Psoas muscle (tissue), 8 donors: Measurements from ENCODE around the gene HMGN2. TPM values are rescaled to one million over a fixed set of nuclear protein-coding genes. Genes with fewer than 3 reads are reported as not detected.

Source experiments
- ATAC-seq, 4 donors: fragments of 200-7000 bp; cut with Tn5 transposase; one replicate each; pipeline ENCODE4 v1.9.1; 2020; ENCODE audit warnings: moderate library complexity in 3 of 4, mild to moderate bottlenecking in 2 of 4
- DNase-seq, 2 donors: peaks; one replicate each; pipeline ENCODE4 v3.0.0-alpha.2; 2020
- H3K27ac ChIP-seq: fragments of 200-600 bp; one replicate; pipeline ENCODE4 v1.8.0; 2022
- H3K27me3 ChIP-seq, 3 donors: fragments of 200-600 bp in 1 of 3; one replicate each; pipeline versions ENCODE4 v1.6.1 to v1.8.0; 2013 to 2022; ENCODE audit warnings: low read length in 2 of 3, mild to moderate bottlenecking in 2 of 3, moderate library complexity in 1 of 3; ENCODE audit not compliant: insufficient read depth in 3 of 3
- H3K36me3 ChIP-seq, 2 donors: fragments of 200-600 bp in 1 of 2; one replicate each; pipeline versions ENCODE4 v1.6.1 to v1.8.0; 2013 to 2022; ENCODE audit warnings: low read depth in 1 of 2, mild to moderate bottlenecking in 1 of 2, moderate library complexity in 1 of 2; ENCODE audit not compliant: insufficient read depth in 1 of 2
- H3K4me1 ChIP-seq: fragments of 200-600 bp; one replicate; pipeline ENCODE4 v1.8.0; 2022
- H3K4me3 ChIP-seq: fragments of 200-600 bp; one replicate; pipeline ENCODE4 v1.8.0; 2022; ENCODE audit warnings: mild to moderate bottlenecking
- H3K9me3 ChIP-seq: fragments of 200-600 bp; one replicate; pipeline ENCODE4 v1.8.0; 2022
- WGBS, 3 donors: extraction: QIAGEN DNeasy Blood & Tissue Kit; methylation state at CpG; one replicate each; pipeline versions ENCODE4 v1.1.6 to v1.1.7; 2013; 5-methylcytosine and 5-hydroxymethylcytosine counted together
- intact Hi-C, 2 donors: fragments of 100-400 bp; cut with DNase I; formaldehyde crosslinking; loops; one replicate each; pipeline versions ENCODE4 v1.11.0 to v1.14.2; 2022
- polyA plus RNA-seq, 3 donors: library from polyadenylated mRNA; stranded (reverse); fragments of 200-250 nt; gene quantifications; one replicate each; pipeline ENCODE4 v1.2.3, GENCODE V29; 2013
- total RNA-seq, 4 donors: library from RNA; stranded (reverse); fragmentation: NEBNext Ultra II Directional in 2 of 4; extraction: Animal tissue kit (Norgen Biotek cat#: 25700) in 2 of 4; gene quantifications; one replicate each; pipeline versions ENCODE4 v1.2.1 to v1.2.4, GENCODE V29; 2021 to 2023
- TF ChIP-seq, protein P1 (sequence below): fragments of 200-600 bp; IDR thresholded peaks from one replicate; pipeline ENCODE4 v1.8.0; 2022; ENCODE audit warnings: antibody characterized with exemption
- donor health status: healthy with polysubstance abuse.
- donor health status: DM: no; HTN: no; CAD: no; lungs with moderate emphysema.
- donor health status: Bipolar disorder and iron deficiency.
- donor health status: healthy.
- donor health status: DM: yes; HTN: yes; CAD: no.
- donor health status: DM: no; HTN: no; CAD: no.
- donor health status: DM: no; HTN: no; CAD: no.
- donor health status: DM: yes; HTN: yes; CAD: no.

Gene HMGN2
- total and polyA plus RNA-seq, 7 donors, result 95.4 to 157 (median 128) TPM

DNA sequence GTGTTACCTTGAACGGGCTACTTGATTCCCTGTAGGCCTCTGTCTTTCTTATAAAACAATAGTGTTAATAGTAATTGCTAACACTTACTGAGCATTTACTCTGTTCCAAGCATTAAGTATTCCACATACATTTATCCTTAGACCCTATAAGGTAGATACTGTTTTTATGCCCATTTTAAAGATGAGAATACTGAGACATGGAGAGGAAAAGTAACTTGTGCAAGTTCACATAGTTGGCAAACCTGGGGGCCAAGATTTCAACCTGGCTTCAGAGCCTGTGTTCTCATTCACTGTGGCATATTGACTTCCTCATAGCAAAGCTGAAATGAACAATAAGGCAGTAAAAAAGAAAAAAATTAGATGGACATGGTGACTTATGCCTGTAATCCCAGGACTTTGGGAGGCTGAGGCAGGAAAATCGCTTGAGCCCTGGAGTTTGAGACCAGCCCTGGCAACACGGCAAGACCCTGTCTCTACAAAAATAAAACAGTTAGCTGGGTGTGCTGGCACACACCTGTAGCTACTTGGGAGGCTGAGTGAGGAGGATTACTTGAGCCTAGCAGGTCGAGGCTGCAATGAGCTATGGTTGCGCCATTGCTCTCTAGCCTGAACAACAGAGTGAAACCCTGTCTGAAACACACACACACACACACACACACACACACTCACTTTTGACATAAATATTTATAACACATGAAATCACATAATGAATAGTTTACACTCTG is 19.6 kb upstream of the HMGN2 start:
- Histone ChIP-seq H3K4me1 (no peaks in the 10 kb centered on the region), H3K9me3 (no peaks in the 10 kb centered on the region), H3K27me3 (no peaks in the 10 kb centered on the region), H3K27ac (no peak overlapping the region), H3K36me3 (peaks cover 0 to 90% of the 10 kb centered on the region in 2 donors), H3K4me3 (no peak overlapping the region)
- ATAC-seq (no peak), DNase-seq (no peak)
- intact Hi-C loops, result no loop called here
- TF ChIP-seq, protein P1, sequence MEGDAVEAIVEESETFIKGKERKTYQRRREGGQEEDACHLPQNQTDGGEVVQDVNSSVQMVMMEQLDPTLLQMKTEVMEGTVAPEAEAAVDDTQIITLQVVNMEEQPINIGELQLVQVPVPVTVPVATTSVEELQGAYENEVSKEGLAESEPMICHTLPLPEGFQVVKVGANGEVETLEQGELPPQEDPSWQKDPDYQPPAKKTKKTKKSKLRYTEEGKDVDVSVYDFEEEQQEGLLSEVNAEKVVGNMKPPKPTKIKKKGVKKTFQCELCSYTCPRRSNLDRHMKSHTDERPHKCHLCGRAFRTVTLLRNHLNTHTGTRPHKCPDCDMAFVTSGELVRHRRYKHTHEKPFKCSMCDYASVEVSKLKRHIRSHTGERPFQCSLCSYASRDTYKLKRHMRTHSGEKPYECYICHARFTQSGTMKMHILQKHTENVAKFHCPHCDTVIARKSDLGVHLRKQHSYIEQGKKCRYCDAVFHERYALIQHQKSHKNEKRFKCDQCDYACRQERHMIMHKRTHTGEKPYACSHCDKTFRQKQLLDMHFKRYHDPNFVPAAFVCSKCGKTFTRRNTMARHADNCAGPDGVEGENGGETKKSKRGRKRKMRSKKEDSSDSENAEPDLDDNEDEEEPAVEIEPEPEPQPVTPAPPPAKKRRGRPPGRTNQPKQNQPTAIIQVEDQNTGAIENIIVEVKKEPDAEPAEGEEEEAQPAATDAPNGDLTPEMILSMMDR, result no peak
- WGBS, 3 donors, result 79 to 88% (median 81%) methylated on average over 5 of the region's 5 CpGs

GRCh38 chr1:26459148-26459547 is 13.1 kb upstream of the HMGN2 start:
- H3K4me3 ChIP-seq, result no peak overlapping the region
- H3K27ac ChIP-seq, result peak overlapping the region; percentile 2
- intact Hi-C loops, result no loop called here
- peaks cover 0 to 91% of the 10 kb centered on the region in 2 donors for H3K36me3 ChIP-seq
- 74 to 81% (median 75%) methylated on average over 1 of the region's 1 CpG for WGBS, 3 donors
- ATAC-seq, result no peak
- DNase-seq, result no peak
- no peaks in the 10 kb centered on the region for H3K4me1 ChIP-seq
- no peaks in the 10 kb centered on the region for H3K9me3 ChIP-seq
- TF ChIP-seq, protein P1, result no peak
- H3K27me3 ChIP-seq, result no peaks in the 10 kb centered on the region

- Histone ChIP-seq H3K36me3 (peaks cover 0 to 91% of the 10 kb centered on the region in 2 donors), H3K27me3 (no peaks in the 10 kb centered on the region), H3K4me3 (no peak overlapping the region), H3K9me3 (no peaks in the 10 kb centered on the region), H3K4me1 (no peaks in the 10 kb centered on the region), H3K27ac (peak overlapping the region; percentile 2)
- ATAC-seq, result peak; percentile 82 to 92 (median 82)
- intact Hi-C loops, result no loop called here
- TF ChIP-seq, protein P1, result no peak
- WGBS, 3 donors, result 37 to 48% (median 38%) methylated on average over 3 of the region's 3 CpGs
- no peak for DNase-seq
Measured at GRCh38 chr1:26459573-26460031, 12.6 kb upstream of the HMGN2 start.

GRCh38 chr1:26468911-26469310 is 3.3 kb upstream of the HMGN2 start:
- Histone ChIP-seq H3K4me1 (peaks cover 21% of the 10 kb centered on the region), H3K27me3 (no peaks in the 10 kb centered on the region), H3K4me3 (no peak overlapping the region), H3K36me3 (peaks cover 0 to 59% of the 10 kb centered on the region in 2 donors), H3K27ac (no peak overlapping the region), H3K9me3 (no peaks in the 10 kb centered on the region)
- intact Hi-C loops, result no loop called here
- DNase-seq, result peak; percentile 50 to 73
- 33 to 43% (median 37%) methylated on average over 10 of the region's 10 CpGs for WGBS, 3 donors
- TF ChIP-seq, protein P1, result no peak
- ATAC-seq, result no peak

GRCh38 chr1:26469558-26469957 is 2.7 kb upstream of the HMGN2 start:
- peaks cover 0 to 59% of the 10 kb centered on the region in 2 donors for H3K36me3 ChIP-seq
- intact Hi-C loops, result no loop called here

More at GRCh38 chr1:26469558-26469957, 2.7 kb upstream of the HMGN2 start:
- Histone ChIP-seq H3K4me1 (peaks cover 26% of the 10 kb centered on the region), H3K27ac (no peak overlapping the region), H3K27me3 (no peaks in the 10 kb centered on the region), H3K4me3 (no peak overlapping the region), H3K9me3 (no peaks in the 10 kb centered on the region)
- WGBS, 3 donors, result 84 to 88% (median 86%) methylated on average over 5 of the region's 5 CpGs
- ATAC-seq, result no peak
- TF ChIP-seq, protein P1, result no peak
- DNase-seq, result no peak
